NCI-H748 treated with DMSO at 0.1 percent for 48 hours (cell line): Measurements from ENCODE around the gene UGT1A7.

Source experiments
- DNase-seq: peaks from one replicate; lab custom pipeline; 2025; lab: John Stamatoyannopoulos, UW

UGT1A7 gene

DNA sequence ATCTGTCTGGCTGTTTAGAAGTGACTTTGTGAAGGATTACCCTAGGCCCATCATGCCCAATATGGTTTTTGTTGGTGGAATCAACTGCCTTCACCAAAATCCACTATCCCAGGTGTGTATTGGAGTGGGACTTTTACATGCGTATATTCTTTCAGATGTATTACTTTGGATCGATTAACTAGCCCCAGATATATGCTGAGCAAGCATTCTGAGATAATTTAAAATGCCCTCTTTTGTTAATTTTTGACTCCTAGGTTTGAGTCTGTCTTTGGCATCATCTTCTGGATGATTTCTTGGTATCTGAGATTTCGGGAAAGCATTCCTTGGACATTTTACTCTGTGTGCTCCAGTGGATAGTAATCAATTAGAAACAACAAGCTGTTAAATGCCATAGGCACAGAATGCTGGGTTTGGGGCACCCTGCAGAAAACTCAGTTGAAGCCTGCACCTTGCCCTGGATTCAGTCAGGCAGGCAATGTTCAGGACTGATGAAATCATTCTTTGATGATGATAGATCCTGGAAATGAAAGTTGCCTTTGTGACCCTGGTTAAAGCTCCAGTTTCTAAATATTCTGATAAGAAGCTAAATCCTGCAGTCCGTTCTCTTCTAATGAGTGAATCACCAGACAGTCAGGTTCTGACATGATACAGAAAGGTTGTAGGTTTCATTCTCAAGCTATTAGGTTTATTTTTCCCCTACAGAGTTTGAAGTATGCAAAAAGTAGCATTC lies 79.5 kb downstream of the UGT1A7 start:
- DNase-seq = no peak

- no peak for DNase-seq
Measured at GRCh38 chr2:233764264-233764663, 82.6 kb downstream of the UGT1A7 start.

GRCh38 chr2:233764761-233765160 lies 83.1 kb downstream of the UGT1A7 start:
- DNase-seq = no peak

GRCh38 chr2:233766416-233766815 lies 84.7 kb downstream of the UGT1A7 start:
- no peak for DNase-seq

DNA sequence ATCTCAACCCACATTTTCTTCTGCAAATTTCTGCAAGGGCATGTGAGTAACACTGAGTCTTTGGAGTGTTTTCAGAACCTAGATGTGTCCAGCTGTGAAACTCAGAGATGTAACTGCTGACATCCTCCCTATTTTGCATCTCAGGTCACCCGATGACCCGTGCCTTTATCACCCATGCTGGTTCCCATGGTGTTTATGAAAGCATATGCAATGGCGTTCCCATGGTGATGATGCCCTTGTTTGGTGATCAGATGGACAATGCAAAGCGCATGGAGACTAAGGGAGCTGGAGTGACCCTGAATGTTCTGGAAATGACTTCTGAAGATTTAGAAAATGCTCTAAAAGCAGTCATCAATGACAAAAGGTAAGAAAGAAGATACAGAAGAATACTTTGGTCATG lies 86.4 kb downstream of the UGT1A7 start:
- DNase-seq = no peak

DNA sequence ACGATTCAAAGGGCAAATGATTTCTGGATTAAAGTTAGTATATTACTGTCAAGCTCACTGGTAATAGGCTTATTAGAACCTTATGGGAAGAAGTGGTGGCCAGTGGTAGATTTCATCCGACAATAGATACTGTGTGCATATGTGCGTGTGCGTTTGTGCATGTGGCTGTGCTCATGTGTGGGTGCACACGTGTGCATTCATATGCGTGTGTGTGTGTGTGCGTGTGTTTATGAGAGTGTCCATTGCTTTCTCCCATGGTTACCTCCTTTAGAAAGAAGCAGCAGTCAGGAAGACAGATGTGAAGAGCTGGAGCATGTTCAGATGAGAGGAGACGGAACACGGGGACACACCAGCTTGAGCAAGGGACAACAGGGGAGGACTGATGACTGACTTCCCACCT lies 87.6 kb downstream of the UGT1A7 start:
- no peak for DNase-seq

DNA sequence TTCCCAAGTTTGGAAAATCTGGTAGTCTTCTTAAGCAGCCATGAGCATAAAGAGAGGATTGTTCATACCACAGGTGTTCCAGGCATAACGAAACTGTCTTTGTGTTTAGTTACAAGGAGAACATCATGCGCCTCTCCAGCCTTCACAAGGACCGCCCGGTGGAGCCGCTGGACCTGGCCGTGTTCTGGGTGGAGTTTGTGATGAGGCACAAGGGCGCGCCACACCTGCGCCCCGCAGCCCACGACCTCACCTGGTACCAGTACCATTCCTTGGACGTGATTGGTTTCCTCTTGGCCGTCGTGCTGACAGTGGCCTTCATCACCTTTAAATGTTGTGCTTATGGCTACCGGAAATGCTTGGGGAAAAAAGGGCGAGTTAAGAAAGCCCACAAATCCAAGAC lies 90.5 kb downstream of the UGT1A7 start:
- no peak for DNase-seq

DNA sequence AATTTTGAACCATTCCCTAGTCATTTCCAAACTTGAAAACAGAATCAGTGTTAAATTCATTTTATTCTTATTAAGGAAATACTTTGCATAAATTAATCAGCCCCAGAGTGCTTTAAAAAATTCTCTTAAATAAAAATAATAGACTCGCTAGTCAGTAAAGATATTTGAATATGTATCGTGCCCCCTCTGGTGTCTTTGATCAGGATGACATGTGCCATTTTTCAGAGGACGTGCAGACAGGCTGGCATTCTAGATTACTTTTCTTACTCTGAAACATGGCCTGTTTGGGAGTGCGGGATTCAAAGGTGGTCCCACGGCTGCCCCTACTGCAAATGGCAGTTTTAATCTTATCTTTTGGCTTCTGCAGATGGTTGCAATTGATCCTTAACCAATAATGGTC lies 90.9 kb downstream of the UGT1A7 start:
- DNase-seq = no peak

DNA sequence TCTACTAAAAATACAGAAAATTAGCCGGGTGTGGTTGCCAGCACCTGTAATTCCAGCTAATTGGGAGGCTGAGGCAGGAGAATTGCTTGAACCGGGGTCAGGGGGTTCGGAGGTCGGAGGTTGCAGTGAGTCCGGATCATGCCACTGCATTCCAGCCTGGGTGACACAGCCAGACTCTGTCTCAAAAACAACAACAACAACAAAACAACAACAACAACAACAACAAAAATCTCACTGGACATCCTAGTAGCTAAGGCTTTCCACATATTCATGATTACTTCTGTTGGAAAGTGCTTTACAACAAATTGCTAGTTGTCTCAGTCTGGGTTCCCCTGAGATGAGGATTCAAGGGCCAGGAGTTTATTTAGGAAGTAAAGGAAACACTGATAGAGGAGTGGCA lies 92.2 kb downstream of the UGT1A7 start:
- no peak for DNase-seq

DNA sequence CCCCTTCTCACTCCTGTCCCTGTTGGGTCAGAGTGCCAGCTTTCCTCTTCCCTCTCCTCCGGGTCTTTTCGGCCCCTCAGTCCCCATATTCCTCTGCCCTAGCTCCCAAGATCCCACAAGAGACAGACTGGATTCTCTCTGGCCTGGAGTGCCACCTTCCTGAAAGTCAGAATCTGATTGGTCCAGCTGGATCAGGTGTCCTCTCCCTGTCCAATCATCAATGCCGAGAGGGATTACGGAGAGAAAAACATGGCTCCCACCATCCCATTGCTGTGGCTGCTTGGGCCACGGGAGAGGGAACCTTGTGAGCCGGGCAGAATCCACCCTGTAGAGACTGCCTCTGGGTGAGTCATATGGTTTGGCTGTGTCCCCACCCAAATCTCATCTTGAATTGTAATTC lies 93.7 kb downstream of the UGT1A7 start:
- no peak for DNase-seq

DNA sequence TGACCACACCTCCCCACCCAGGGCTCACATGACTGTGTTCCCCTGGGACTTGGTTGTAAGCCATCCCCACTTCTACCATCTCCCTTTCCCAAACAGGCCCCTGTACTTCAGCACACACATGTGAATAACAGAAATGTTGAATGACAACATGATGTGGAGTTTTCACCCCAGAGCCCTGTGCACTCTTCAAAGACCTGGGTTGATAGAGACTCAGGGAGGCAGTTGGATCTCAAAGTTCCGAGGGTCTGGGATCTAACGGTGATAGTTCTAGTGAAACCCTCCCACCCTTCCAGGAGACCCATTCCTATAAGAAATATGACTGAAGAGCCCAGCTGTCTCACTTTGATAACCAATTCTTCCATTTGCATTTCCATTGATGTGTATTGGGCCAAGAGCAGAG lies 96.3 kb downstream of the UGT1A7 start, which contains the start of gene MROH2A:
TSS of gene MROH2A (plus strand) at position 301 of the 400 bp plus-strand sequence. CDS start 1,029 bp downstream, outside the sequence.
- no peak for DNase-seq

- no peak for DNase-seq
Measured at GRCh38 chr2:233779722-233780121, 98.0 kb downstream of the UGT1A7 start.

DNA sequence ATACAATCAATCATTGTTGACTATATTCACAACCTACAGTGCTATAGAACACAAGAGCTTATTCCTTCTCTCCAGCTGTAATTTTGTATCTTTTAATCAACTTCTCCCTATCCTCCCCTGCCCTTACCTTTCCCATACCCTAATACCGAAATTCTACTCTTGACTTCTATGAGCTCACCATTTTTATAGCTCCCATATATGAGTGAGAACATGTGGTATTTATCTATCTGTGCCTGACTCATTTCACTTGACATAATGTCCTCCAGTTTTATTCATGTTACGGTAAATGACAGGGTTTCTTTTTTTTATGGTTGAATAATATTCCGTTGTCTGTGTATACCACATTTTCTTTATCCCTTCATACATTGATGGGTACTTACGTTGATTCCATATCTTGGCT lies 99.1 kb downstream of the UGT1A7 start:
- no peak for DNase-seq

- DNase-seq = no peak
Measured at GRCh38 chr2:233789554-233789953, 107.9 kb downstream of the UGT1A7 start.

GRCh38 chr2:233791151-233791882 lies 109.6 kb downstream of the UGT1A7 start:
- DNase-seq = no peak

- DNase-seq = no peak
Measured at GRCh38 chr2:233791883-233792329, 110.2 kb downstream of the UGT1A7 start.

- DNase-seq = no peak
Measured at GRCh38 chr2:233792720-233793119, 111.0 kb downstream of the UGT1A7 start.

DNA sequence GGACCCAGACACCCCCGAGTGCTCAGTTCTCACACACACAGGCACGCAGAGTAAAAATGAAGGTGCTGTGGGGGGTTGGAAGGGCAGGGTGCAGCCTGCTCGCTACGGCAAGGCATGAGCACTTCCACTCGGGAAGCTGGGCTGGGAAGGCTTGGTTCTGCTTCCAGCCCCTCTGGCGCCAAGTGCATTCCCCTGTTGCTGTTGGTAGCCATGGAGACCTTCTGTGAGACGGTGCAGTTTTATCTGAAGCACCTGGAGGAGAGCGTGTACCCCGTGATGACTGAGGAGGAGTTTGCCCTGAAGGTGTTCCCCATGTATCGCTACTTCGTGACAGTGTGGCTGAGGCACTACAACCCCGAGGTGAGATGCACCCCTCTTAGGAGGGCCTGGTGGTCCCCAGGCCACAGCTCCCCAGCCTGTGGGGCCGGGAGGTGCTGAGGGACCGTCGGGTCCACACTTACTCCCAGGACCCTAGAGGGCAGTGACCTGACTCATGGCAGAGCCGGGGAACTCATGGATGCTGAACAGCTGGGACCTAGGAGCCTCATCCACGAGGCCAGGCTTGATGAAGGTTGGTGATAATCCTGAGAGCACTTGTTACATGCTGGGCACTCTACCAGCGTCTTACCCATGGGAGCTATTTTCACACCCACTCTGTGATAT lies 111.9 kb downstream of the UGT1A7 start:
- DNase-seq = no peak

DNA sequence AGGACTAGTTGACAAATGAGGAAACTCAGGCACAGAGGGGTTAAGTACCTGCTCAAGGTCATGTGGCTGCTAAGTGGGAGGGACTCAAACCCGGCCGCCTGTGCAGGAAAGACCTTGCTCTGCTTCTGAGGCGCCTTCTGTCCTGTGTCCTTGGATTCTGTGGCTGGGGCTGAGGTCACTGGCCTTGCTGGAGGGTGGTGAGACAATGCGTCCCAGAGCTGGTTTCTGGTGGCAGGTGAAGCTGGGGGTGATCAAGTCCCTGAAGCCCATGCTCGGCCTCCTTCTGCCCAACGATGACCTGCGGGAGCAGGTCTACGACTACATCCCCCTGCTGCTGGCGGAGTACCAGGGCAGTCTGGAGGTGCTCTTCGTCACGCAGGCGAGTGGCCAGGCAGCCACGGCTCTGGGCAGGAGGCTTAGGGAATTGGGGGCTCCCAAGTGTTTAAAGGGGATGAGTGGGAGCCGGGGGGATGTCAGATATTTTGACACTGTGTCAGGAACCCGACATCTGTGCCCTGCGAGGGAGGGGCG lies 112.5 kb downstream of the UGT1A7 start:
- DNase-seq = no peak

GRCh38 chr2:233795735-233796171 lies 114.1 kb downstream of the UGT1A7 start:
- no peak for DNase-seq

DNA sequence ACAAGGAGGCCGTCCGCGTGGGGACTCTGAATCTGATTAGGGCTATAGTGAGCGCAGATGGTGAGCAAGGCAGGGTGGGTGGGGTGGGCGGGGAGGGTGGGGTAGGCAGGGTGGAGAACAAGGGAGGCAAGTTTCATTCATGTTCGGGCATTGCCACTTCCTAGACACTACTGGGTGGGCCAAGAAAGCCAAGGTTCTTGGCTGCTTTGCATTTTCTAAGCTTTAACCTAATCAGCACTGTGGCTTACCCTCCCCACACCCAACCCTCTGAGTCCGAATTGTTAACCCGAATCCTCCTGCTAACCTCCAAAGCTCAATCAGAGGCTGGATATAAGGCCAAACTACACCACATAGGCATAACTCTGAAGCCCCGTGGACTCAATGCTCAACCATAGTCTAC lies 114.6 kb downstream of the UGT1A7 start:
- DNase-seq = no peak

DNA sequence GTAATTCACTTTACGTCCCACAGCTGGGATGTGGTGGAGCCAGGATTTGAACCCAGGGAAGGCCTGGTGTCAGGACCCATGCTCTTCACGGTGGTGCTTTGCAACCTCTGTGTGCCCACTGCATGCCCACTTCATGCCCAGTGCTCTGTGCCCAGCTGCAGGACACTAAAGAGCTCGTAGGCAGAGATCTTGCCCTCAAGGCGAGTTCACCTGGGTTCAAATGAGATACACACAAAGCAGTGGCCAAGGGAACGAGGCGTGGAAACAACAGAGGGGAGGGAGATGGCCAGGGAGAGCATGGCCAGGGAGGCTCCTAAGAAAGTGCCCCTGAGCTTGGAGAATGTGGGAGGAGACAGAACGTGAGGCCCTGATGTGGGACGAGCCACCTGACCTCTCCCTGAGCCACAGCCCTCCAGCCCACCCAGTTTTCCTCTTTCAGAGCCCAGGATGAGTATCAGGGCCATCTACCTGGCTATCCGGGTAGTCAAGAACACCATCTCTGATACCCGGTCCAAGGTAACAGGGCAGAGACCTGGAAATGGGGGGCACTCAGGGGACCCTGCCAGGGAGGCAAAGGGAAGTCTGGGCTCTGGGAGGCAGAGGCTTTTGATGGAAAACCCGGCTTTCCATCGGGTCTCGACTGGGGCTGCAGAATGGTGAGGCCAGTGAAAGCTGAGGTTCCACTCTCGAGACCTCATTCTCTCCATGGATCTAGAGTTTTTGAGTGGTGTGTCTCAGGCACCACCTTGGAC lies 116.8 kb downstream of the UGT1A7 start:
- no peak for DNase-seq
